Epidermal melanocyte (primary cell): ENCODE measurements around the gene RPS16.

Experiments
- DNase-seq: peaks from one replicate; pipeline ENCODE4 v3.0.0; 2011; ENCODE audit warnings: low spot score; ENCODE audit not compliant: insufficient read length

RPS16 gene

GRCh38 chr19:39407660-39408391 lies 27.9 kb downstream of the RPS16 start:
- DNase-seq = no peak

DNA sequence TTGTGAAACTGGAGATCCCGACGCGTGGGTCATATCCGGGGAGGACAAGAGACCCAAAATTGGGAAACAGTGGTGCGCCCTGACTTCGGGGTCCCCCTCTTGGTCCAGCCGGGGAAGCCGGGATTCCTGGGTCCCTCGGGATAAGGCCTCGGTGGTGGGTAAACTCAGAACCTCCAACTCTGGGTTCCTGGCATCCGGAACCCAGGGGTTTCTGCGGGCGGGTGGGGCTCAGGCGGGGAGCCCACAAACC lies 28.4 kb downstream of the RPS16 start:
- no peak for DNase-seq

- DNase-seq = peak; percentile 92
Observed at GRCh38 chr19:39406656-39407409, 28.9 kb downstream of the RPS16 start, which contains the start of gene ZFP36. ZFP36 (plus strand) TSS chr19:39406847; CDS start chr19:39406905, 58 bp downstream.

DNA sequence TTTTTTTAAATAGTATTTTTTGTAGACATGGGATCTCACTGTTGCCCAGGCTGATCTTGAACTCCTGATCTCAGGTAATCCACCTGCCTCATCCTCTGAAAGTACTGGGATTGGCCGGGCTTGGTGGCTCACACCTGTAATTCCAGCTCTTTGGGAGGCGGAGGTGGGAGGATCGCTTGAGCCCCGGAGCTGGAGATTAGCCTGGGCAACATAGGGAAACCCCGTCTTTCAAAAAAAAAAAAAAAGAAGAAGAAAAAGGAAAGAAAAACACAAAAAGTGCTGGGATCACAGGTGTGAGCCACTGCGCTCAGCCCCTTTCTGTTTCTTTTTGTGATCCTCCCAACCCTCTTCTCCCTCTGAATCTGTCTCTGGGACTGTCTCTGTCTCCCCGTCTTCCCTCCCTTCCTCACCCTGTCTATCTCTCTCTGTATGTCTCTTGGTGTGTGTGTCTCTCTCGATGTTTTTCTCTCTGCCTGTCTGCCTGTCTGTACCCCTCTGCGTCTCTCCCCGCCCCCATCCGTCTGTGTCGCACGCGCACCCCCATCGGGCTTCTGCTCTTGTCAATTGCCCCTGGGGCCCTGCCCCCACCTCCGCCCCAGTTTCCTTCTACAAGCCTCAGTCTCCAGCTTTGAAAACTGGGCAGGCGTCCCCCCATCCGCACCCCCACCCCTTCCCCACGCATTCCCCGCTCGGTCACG lies 29.6 kb downstream of the RPS16 start:
- no peak for DNase-seq

- DNase-seq = no peak
Observed at GRCh38 chr19:39405261-39405957, 30.3 kb downstream of the RPS16 start.

GRCh38 chr19:39403331-39404312 lies 32.1 kb downstream of the RPS16 start:
- peak; percentile 75 for DNase-seq

DNA sequence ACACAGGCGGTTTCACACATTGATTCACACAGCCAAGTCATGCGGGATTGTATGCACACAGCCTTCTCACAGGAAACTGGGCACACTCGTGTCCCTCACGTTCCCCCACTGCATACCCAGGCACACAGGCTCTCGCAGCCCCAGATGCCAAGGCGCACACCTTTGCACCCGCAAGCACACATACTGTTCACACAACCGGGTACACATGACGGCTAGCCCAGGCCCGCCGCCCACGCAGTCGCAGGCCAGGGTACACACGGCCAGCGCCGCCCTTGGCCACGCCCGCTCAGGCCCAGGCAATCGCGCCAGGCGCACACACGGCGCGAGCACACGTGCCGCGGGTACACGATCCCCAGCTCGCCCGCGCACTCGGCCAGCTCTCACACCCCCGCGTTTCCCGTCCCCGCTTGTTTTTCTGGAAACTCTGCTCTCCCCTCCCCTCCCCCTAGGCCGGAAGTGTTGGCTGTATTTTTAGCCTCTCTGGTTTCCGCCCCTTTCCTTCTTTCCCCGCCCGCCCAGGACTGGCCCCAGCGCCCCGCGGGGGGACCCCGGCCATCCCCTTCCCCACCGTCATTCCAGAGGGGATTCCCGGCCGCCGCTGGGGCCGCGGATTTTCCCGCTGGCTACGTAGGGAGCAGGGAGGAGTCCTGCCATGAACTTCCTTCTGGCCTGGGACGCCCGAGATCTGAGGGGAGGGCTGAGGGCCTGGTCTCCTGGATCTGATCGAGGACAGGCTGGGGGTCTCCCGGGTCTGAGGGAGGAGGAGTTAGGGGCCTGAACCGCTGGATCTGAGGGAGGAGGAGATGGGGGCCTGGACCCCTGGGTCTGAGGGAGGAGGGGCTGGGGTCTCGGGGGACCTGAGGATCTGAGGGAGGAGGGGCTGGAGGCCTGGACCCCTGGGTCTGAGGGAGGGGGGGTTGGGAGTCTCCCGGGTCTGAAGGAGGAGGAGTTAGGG lies 33.1 kb downstream of the RPS16 start:
- DNase-seq = peak; percentile 83

GRCh38 chr19:39401549-39402345 lies 34.0 kb downstream of the RPS16 start:
- no peak for DNase-seq

GRCh38 chr19:39401070-39401548 lies 34.6 kb downstream of the RPS16 start:
- DNase-seq = no peak

GRCh38 chr19:39400061-39400460 lies 35.7 kb downstream of the RPS16 start:
- no peak for DNase-seq

- no peak for DNase-seq
Observed at GRCh38 chr19:39399668-39400050, 36.1 kb downstream of the RPS16 start.

GRCh38 chr19:39398297-39398864 lies 37.4 kb downstream of the RPS16 start:
- no peak for DNase-seq

GRCh38 chr19:39397360-39398296 lies 38.1 kb downstream of the RPS16 start:
- peak; percentile 83 for DNase-seq

- peak; percentile 99 for DNase-seq
Observed at GRCh38 chr19:39390751-39391437, 44.9 kb downstream of the RPS16 start, which contains the start of the genes MED29 and PAF1. MED29 (plus strand) TSS chr19:39391378; CDS start chr19:39391423, 45 bp downstream. PAF1 (minus strand) TSS chr19:39391106; CDS start chr19:39390864, 242 bp downstream.

- DNase-seq = no peak
Observed at GRCh38 chr19:39390451-39390750, 45.3 kb downstream of the RPS16 start.

DNA sequence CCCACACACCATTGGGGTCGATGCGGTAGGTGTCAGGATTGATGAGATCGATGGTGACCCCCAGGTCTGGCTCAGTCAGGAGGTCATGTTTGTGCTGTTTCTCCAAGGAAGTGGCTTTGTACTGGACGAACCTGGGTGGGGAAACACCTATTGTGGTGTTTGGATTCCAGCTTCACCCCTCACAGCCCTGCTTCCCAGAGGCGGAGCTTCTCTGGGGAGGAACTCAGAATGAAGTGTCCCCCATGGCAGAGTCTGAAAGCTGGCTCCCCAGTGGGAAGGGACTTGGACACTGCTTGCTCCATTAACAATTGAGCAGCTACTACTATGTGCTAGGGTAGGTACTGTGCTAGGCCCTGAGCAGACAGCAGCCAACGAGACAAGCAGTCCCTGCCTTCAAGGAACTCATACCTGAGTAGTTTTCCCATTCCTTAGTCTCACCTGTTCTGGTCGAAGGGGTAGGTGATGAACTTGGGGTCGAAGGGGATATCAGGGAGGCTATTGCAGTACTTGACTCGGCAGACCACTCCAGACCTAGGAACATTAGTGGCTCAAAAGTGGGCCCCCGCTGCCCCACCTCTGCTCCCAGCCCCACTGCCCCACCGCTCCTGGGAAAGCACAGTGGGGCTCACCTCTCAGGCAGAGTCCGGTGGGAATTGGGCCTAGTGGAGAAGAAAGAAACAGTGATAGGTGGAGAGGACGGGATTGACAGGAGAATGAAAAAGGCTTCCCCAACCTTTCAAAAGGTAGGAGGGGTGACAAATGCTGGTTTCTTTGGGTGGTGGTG lies 45.9 kb downstream of the RPS16 start:
- DNase-seq = no peak
